Sigmoid colon (tissue), 7 donors: ENCODE results near the gene MACROD2. TPM values are rescaled to one million over a fixed set of nuclear protein-coding genes. Genes with fewer than 3 reads are reported as not detected.

ENCODE experiments used
- DNase-seq: peaks from one replicate; pipeline ENCODE4 v3.0.0-alpha.2; 2019
- H3K27ac ChIP-seq, 4 donors: fragments of 200-600 bp; sonication (generic); one replicate each; pipeline ENCODE4 v1.5.1; 2016 to 2019; ENCODE audit warnings: mild to moderate bottlenecking in 1 of 4
- H3K27me3 ChIP-seq, 3 donors: fragments of 200-600 bp; sonication (generic); one replicate each; pipeline ENCODE4 v1.5.1; 2019; ENCODE audit warnings: mild to moderate bottlenecking in 1 of 3
- H3K36me3 ChIP-seq, 4 donors: fragments of 200-600 bp; sonication (generic); one replicate each; pipeline ENCODE4 v1.5.1; 2016 to 2019
- H3K4me1 ChIP-seq, 4 donors: fragments of 200-600 bp; sonication (generic); one replicate each; pipeline ENCODE4 v1.5.1; 2017 to 2019
- H3K4me3 ChIP-seq, 4 donors: fragments of 200-600 bp; sonication (generic); one replicate each; pipeline ENCODE4 v1.5.1; 2017 to 2019; ENCODE audit warnings: mild to moderate bottlenecking in 2 of 4, moderate library complexity in 1 of 4
- H3K9me3 ChIP-seq, 4 donors: fragments of 200-600 bp in 3 of 4; sonication (generic) in 3 of 4; one replicate each; pipeline versions ENCODE4 v1.5.1 to v1.6.1; 2013 to 2019
- EP300 ChIP-seq, 4 donors: sonication (generic); formaldehyde crosslinking; IDR thresholded peaks; one replicate each; pipeline ENCODE4 v1.6.1; 2017; ENCODE audit warnings: antibody characterized with exemption in 4 of 4
- POLR2A ChIP-seq, 2 donors: fragments of 450-650 bp; IDR thresholded peaks; one replicate each; pipeline ENCODE4 v1.6.1; 2016; ENCODE audit warnings: antibody characterized with exemption in 2 of 2, mild to moderate bottlenecking in 2 of 2, moderate library complexity in 2 of 2
- POLR2AphosphoS5 ChIP-seq, 4 donors: sonication (generic); formaldehyde crosslinking; IDR thresholded peaks; one replicate each; pipeline ENCODE4 v1.6.1; 2017; ENCODE audit warnings: antibody characterized with exemption in 4 of 4
- WGBS, 2 donors: extraction: QIAGEN DNeasy Blood & Tissue Kit; methylation state at CpG; one replicate each; pipeline ENCODE4 v1.1.7; 2013; 5-methylcytosine and 5-hydroxymethylcytosine counted together
- intact Hi-C: fragments of 100-400 bp; cut with DNase I; formaldehyde crosslinking; loops from one replicate; pipeline ENCODE4 v1.15.1; 2023
- polyA plus RNA-seq, 3 donors: library from polyadenylated mRNA; stranded (reverse); fragments of 200-250 nt; gene quantifications; one replicate each; pipeline ENCODE4 v1.2.3, GENCODE V29; 2013
- total RNA-seq, 4 donors: library from RNA; depleted of rRNA; stranded (reverse); fragments of >200 nt; gene quantifications; one replicate each; pipeline ENCODE4 v1.1.0, GENCODE V29; 2016
- TF ChIP-seq, protein P1 (sequence below), 4 experiments: fragments of 450-650 bp in 3 of 4; fragments of 200-600 bp in 1 of 4; IDR thresholded peaks; one replicate each; pipeline ENCODE4 v1.5.1; 2016 to 2019; ENCODE audit warnings: antibody characterized with exemption in 4 of 4, mild to moderate bottlenecking in 3 of 4, moderate library complexity in 2 of 4
- donor health status: healthy with polysubstance abuse.
- donor health status: Bipolar disorder and iron deficiency.
- donor health status: healthy.

The MACROD2 gene
- total and polyA plus RNA-seq, 7 donors: 1.2 to 22.4 (median 5.8) TPM

DNA sequence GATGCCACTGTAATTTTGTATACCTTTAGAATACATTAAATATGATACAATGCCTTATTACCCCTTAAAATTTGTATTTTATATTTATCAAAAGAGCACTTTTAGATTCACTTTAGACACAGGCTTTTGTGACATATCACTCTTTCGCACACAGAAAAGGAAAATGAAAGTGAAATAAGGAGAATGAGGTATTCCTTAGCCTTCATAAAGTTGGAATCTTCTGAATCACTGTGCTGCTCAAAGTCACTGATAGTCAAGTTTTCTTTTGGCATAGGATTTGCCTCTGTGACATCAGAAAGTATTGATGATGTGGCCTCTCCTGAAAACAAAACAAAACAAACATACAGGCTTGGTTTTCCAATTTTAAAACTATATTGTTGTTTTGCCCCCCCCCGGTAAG lies 1480.9 kb downstream of the MACROD2 start:
- H3K36me3 ChIP-seq: no peaks in the 10 kb centered on the region
- H3K9me3 ChIP-seq: no peaks in the 10 kb centered on the region
- intact Hi-C loops: no loop called here
- no peak overlapping the region for H3K27ac ChIP-seq
- DNase-seq: no peak
- no peak overlapping the region for H3K4me3 ChIP-seq
- H3K27me3 ChIP-seq: no peaks in the 10 kb centered on the region
- peaks cover 0 to 6% (median 0%) of the 10 kb centered on the region in 4 donors for H3K4me1 ChIP-seq
- 46 to 80% methylated on average over 2 of the region's 2 CpGs for WGBS, 2 donors
- TF ChIP-seq, protein P1, sequence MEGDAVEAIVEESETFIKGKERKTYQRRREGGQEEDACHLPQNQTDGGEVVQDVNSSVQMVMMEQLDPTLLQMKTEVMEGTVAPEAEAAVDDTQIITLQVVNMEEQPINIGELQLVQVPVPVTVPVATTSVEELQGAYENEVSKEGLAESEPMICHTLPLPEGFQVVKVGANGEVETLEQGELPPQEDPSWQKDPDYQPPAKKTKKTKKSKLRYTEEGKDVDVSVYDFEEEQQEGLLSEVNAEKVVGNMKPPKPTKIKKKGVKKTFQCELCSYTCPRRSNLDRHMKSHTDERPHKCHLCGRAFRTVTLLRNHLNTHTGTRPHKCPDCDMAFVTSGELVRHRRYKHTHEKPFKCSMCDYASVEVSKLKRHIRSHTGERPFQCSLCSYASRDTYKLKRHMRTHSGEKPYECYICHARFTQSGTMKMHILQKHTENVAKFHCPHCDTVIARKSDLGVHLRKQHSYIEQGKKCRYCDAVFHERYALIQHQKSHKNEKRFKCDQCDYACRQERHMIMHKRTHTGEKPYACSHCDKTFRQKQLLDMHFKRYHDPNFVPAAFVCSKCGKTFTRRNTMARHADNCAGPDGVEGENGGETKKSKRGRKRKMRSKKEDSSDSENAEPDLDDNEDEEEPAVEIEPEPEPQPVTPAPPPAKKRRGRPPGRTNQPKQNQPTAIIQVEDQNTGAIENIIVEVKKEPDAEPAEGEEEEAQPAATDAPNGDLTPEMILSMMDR (IDR thresholded peaks at IDR 0.05): no peak

DNA sequence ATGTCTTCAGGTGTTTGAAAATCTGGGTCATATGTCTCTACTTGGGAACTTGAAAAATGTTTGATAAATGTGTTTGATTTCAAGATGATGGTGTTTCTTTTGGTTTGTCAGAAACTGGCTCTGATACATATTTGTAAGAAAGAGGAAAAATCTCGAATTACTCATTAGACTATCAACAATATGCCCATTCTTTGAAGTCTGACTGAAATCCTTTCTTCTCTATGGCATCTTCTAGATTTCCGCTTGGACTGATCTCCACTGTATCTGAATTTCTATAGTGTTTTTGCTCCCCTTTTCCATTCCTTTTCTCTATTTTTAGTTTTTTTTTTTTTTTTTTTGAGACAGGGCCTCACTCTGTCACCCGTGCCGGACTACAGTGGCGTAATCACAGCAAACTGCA lies 1481.5 kb downstream of the MACROD2 start:
- 80 to 92% methylated on average over 5 of the region's 5 CpGs for WGBS, 2 donors
- no peak for DNase-seq
- Histone ChIP-seq H3K9me3 (no peaks in the 10 kb centered on the region), H3K36me3 (no peaks in the 10 kb centered on the region), H3K27me3 (no peaks in the 10 kb centered on the region), H3K4me3 (no peak overlapping the region), H3K27ac (no peak overlapping the region), H3K4me1 (peaks cover 0 to 6% (median 0%) of the 10 kb centered on the region in 4 donors)
- intact Hi-C loops: no loop called here
- TF ChIP-seq, protein P1 (IDR thresholded peaks at IDR 0.05): no peak
- no peak for TF ChIP-seq POLR2A (IDR thresholded peaks at IDR 0.05)
- no peak for TF ChIP-seq EP300 (IDR thresholded peaks at IDR 0.05)
- no peak for TF ChIP-seq POLR2AphosphoS5 (IDR thresholded peaks at IDR 0.05)

DNA sequence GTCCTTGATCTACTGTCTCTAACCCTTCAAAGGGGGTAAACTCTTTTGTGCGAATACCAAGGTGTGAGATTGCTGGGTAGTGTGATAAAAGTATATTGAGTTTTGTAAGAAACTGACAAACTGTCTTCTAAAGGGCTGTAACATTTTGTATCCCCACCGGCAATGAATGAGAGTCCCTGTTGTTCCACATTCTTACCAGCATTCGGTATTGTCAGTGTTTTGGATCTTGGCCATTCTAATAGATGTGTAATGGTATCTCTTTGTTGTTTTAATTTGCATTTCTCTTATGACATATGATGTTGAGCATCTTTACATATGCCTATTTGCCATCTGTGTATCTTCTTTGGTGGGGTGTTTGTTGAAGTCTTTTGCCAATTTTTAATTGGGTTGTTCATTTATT lies 1487.2 kb downstream of the MACROD2 start:
- H3K27ac ChIP-seq: no peak overlapping the region
- TF ChIP-seq POLR2A (IDR thresholded peaks at IDR 0.05) (no peak), POLR2AphosphoS5 (IDR thresholded peaks at IDR 0.05) (no peak), EP300 (IDR thresholded peaks at IDR 0.05) (no peak)
- TF ChIP-seq, protein P1 (IDR thresholded peaks at IDR 0.05): no peak
- no peaks in the 10 kb centered on the region for H3K4me1 ChIP-seq
- no peaks in the 10 kb centered on the region for H3K27me3 ChIP-seq
- H3K9me3 ChIP-seq: no peaks in the 10 kb centered on the region
- H3K36me3 ChIP-seq: no peaks in the 10 kb centered on the region
- intact Hi-C loops: no loop called here
- no peak for DNase-seq
- WGBS, 2 donors: 73 to 76% methylated on average over 3 of the region's 3 CpGs
- H3K4me3 ChIP-seq: no peak overlapping the region

DNA sequence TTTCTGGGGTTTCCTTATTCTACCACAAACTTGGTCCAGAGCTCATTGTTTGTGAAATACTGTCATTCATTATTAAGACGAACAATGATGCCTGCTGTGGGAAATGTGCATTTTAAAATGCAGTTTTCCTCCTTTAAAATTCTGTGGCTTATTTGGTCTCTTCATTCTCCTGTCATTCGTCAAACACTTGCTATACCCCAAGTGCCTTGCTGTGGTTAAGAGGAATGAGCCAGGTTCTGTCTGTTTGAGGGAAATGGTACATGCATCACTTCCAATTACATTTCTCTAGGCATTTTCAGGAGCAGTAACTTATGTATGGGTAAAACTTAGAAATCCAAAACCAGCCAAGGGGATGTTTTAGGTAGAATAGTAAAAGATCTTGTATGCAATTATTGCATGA lies 1490.2 kb downstream of the MACROD2 start:
- H3K4me1 ChIP-seq: no peaks in the 10 kb centered on the region
- H3K27me3 ChIP-seq: no peaks in the 10 kb centered on the region
- no peak for TF ChIP-seq POLR2A (IDR thresholded peaks at IDR 0.05)
- TF ChIP-seq, protein P1 (IDR thresholded peaks at IDR 0.05): no peak
- TF ChIP-seq EP300 (IDR thresholded peaks at IDR 0.05): no peak
- no peak for TF ChIP-seq POLR2AphosphoS5 (IDR thresholded peaks at IDR 0.05)
- DNase-seq: no peak
- no peaks in the 10 kb centered on the region for H3K36me3 ChIP-seq
- no peak overlapping the region for H3K27ac ChIP-seq
- intact Hi-C loops: no loop called here
- H3K4me3 ChIP-seq: no peak overlapping the region
- H3K9me3 ChIP-seq: no peaks in the 10 kb centered on the region
- WGBS, 2 donors: 69 to 83% methylated on average over 2 of the region's 2 CpGs

DNA sequence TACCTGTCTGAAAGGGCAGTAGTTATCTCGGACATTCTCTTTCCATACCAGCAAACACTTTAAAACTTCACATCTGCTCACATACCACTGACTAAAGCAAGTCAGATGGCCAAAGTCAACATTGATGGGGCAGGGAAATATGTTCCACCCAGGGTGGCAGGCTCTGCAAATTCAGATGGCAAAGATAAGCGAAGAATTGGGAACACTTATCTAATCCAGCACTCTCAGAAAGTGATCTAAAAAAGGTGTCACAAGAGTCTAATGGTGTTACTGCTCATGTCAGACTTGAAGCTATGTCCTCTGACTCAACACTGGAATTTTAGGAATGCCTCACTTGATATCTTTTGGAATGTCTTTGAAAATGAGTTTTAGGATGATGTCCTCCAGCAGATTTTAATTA lies 1491.7 kb downstream of the MACROD2 start:
- intact Hi-C loops: no loop called here

More for the DNA sequence above, 1491.7 kb downstream of the MACROD2 start:
- no peaks in the 10 kb centered on the region for H3K9me3 ChIP-seq
- no peak overlapping the region for H3K27ac ChIP-seq
- no peak overlapping the region for H3K4me3 ChIP-seq
- H3K27me3 ChIP-seq: no peaks in the 10 kb centered on the region
- 82 to 89% methylated on average over 2 of the region's 2 CpGs for WGBS, 2 donors
- TF ChIP-seq POLR2AphosphoS5 (IDR thresholded peaks at IDR 0.05) (no peak), POLR2A (IDR thresholded peaks at IDR 0.05) (no peak), EP300 (IDR thresholded peaks at IDR 0.05) (no peak)
- TF ChIP-seq, protein P1 (IDR thresholded peaks at IDR 0.05): no peak
- no peaks in the 10 kb centered on the region for H3K4me1 ChIP-seq
- H3K36me3 ChIP-seq: no peaks in the 10 kb centered on the region
- no peak for DNase-seq
